VCaP (cell line): ENCODE measurements around the gene TYMP.

Experiments used
- H3K27ac ChIP-seq: fragments of 450-650 bp; 2 replicates; pipeline ENCODE4 v1.5.1; 2017
- CTCF ChIP-seq: fragments of 450-650 bp; conservative IDR thresholded peaks from 2 replicates; pipeline ENCODE4 v1.5.1; 2017; ENCODE audit warnings: mild to moderate bottlenecking, moderate library complexity

Gene TYMP

GRCh38 chr22:50507991-50508884 lies 21.6 kb downstream of the TYMP start, which contains the start of gene NCAPH2:
Gene NCAPH2 (plus strand): TSS chr22:50508224. CDS start chr22:50508338, 114 bp downstream.
- TF ChIP-seq CTCF, result no peak
- H3K27ac ChIP-seq, result peak within 1 kb of the TSS; percentile 78

GRCh38 chr22:50507421-50507990 lies 22.3 kb downstream of the TYMP start, which contains the start of gene LMF2:
Gene LMF2 (minus strand): TSS chr22:50507702. CDS start chr22:50507675, 27 bp downstream.
- no peak for TF ChIP-seq CTCF
- peak within 1 kb of the TSS; percentile 78 for H3K27ac ChIP-seq

- peak overlapping the region; percentile 59; the same call in 1 of the 2 replicates for H3K27ac ChIP-seq
- TF ChIP-seq CTCF, result no peak
These were observed 23.0 kb downstream of the TYMP start for GRCh38 chr22:50506611-50507420.

DNA sequence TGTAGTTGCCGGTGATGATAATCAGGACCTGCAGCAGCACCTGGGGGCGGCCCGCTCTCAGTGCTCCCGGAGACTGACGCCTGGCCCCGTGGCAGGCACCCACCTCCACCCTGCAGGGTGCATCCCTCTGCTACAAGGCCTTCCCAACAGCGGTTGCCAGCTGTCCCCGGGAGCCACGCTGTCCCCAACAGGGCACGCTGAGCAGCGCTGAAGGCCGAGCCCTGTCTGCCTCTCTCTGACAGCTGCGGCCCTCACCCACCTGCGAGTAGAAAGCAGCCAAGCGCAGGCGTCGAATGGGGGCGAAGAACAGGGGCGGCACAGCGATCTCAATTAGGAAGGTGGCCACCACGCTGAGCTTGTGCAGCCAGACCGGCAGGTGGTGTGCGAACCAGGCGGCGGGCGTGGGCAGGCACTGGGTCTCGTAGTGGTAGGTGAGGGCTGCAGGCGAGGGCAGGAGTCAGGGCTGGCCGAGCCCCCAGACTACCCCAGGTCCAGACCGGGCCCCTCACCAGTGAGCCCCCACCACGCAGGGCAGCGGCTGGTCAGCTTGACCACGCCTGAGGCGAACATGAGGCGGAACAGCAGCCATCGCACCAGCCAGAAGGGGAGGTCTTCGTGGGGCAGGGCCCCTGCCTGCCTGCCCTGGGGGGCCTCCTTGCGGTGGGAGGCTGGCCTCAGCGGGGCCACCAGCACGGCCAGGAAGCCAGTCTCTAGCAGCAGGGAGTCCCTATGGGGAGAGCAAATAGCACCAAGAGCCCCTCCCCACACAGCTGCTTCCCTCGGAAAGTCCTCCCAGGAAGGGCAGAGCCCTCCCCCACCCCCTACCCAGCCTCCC lies 23.8 kb downstream of the TYMP start:
- TF ChIP-seq CTCF, result no peak
- H3K27ac ChIP-seq, result peak overlapping the region; percentile 59; the same call in 1 of the 2 replicates

DNA sequence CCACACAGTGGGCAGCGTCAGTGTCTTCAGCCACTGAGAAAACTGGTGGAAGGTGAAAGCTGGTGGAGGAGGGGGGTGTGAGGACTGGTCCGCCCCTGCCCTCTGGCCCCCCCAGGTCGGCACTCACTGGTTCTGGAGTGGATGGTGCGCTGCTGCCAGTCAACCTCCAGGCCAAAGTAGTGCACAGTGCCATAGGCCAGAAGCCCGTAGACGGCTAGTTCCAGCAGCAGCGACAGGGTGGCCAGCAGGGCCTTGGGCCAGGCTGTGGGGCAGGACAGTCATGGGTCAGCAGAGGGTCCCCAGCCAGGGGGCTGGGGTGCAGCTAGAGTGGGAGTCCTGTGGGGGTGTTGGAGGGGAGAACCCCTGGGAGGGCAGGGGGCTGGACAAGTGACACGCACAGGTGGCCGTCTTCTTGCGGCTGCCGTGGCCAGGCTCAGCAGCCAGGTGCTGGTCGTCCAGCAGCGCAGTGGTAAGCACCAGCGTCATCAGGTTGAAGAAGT lies 24.5 kb downstream of the TYMP start:
- H3K27ac ChIP-seq, result no peak overlapping the region

More for the DNA sequence above, 24.5 kb downstream of the TYMP start:
- no peak for TF ChIP-seq CTCF
